Karpas-422 (cell line): ENCODE measurements around the gene CYYR1. TPM values are rescaled to one million over a fixed set of nuclear protein-coding genes. Genes with fewer than 3 reads are reported as not detected.

Source experiments
- DNase-seq: peaks from one replicate; pipeline ENCODE4 v3.0.0-alpha.2; 2015
- H2AFZ ChIP-seq: fragments of 200-600 bp; sonication (generic); 2 replicates; pipeline ENCODE4 v1.6.1; 2014; ENCODE audit warnings: antibody characterized with exemption, low read length, mixed read lengths
- H3K27ac ChIP-seq: fragments of 200-600 bp; sonication (generic); 2 replicates; pipeline ENCODE4 v1.5.1; 2014; ENCODE audit warnings: mild to moderate bottlenecking, low read length, moderate library complexity
- H3K27me3 ChIP-seq: fragments of 200-600 bp; sonication (generic); 2 replicates; pipeline ENCODE4 v1.6.1; 2014; ENCODE audit warnings: low read length, mixed read lengths
- H3K36me3 ChIP-seq: fragments of 200-600 bp; sonication (generic); 2 replicates; pipeline ENCODE4 v1.6.1; 2014; ENCODE audit warnings: low read length, mixed read lengths; ENCODE audit not compliant: insufficient read depth
- H3K4me1 ChIP-seq: fragments of 200-600 bp; sonication (generic); 2 replicates; pipeline ENCODE4 v1.6.1; 2014; ENCODE audit warnings: mild to moderate bottlenecking, low read length, mixed read lengths
- H3K4me2 ChIP-seq: fragments of 200-600 bp; sonication (generic); 2 replicates; pipeline ENCODE4 v1.6.1; 2014; ENCODE audit warnings: low read length, low read depth, mild to moderate bottlenecking; ENCODE audit not compliant: poor library complexity, severe bottlenecking
- H3K4me3 ChIP-seq: fragments of 200-600 bp; sonication (generic); 2 replicates; pipeline ENCODE4 v1.5.1; 2014; ENCODE audit warnings: mild to moderate bottlenecking, antibody characterized with exemption, low read length, mixed read lengths
- H3K79me2 ChIP-seq: fragments of 200-600 bp; sonication (generic); 2 replicates; pipeline ENCODE4 v1.6.1; 2014; ENCODE audit warnings: mild to moderate bottlenecking, low read length, mixed read lengths
- H3K9ac ChIP-seq: fragments of 200-600 bp; sonication (generic); 2 replicates; pipeline ENCODE4 v1.6.0; 2014; ENCODE audit warnings: low read length
- H3K9me2 ChIP-seq: fragments of 200-600 bp; sonication (generic), shearing (Covaris generic); replicated peaks from 2 replicates; pipeline ENCODE4 v1.6.0; 2014; ENCODE audit warnings: mild to moderate bottlenecking, low read length, moderate library complexity; ENCODE audit not compliant: insufficient read depth
- H3K9me3 ChIP-seq: fragments of 300-700, 200-600 bp; sonication (generic); 2 replicates; pipeline ENCODE4 v1.6.1; 2014; ENCODE audit warnings: low read length, mixed read lengths
- H4K20me1 ChIP-seq: fragments of 200-600 bp; sonication (generic); 2 replicates; pipeline ENCODE4 v1.6.1; 2014; ENCODE audit warnings: mild to moderate bottlenecking, antibody characterized with exemption, low read length, low read depth; ENCODE audit not compliant: insufficient read depth
- total RNA-seq: library from RNA; depleted of rRNA; stranded (reverse); fragments of >200 nt; shearing (Covaris generic); gene quantifications from 2 replicates; pipeline ENCODE4 v1.2.3, GENCODE V29; 2014; ENCODE audit warnings: low replicate concordance

The CYYR1 gene
- total RNA-seq, 1 experiment from 2014 or later: not detected

DNA sequence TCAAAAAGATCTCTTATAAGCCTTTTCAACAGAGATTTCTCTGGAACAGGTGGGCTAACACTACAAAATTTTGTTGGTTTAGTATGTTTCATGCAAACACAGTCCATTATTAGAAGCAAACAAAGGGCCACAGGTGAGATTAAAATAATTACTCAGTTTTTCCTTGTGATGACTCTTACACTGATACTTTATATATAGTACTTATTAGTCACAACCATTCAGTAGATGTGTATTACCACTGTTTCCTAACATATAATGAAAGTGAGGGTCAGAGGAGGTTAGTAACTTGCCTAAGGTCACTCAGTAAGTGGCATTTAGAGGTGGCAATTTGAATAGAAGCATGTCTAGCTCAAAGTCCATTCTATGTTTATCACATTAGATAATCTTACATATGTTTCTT, 44.2 kb downstream of the CYYR1 start:
- H2AFZ ChIP-seq: no peak overlapping the region
- no peaks in the 10 kb centered on the region for H3K9me2 ChIP-seq
- H3K4me1 ChIP-seq: no peaks in the 10 kb centered on the region
- no peaks in the 10 kb centered on the region for H4K20me1 ChIP-seq
- no peak for DNase-seq
- H3K9me3 ChIP-seq: peaks cover 32% of the 10 kb centered on the region
- no peak overlapping the region for H3K9ac ChIP-seq
- no peak overlapping the region for H3K4me2 ChIP-seq
- no peaks in the 10 kb centered on the region for H3K79me2 ChIP-seq
- H3K27me3 ChIP-seq: no peaks in the 10 kb centered on the region
- H3K36me3 ChIP-seq: no peaks in the 10 kb centered on the region
- H3K4me3 ChIP-seq: no peak overlapping the region
- no peak overlapping the region for H3K27ac ChIP-seq

DNA sequence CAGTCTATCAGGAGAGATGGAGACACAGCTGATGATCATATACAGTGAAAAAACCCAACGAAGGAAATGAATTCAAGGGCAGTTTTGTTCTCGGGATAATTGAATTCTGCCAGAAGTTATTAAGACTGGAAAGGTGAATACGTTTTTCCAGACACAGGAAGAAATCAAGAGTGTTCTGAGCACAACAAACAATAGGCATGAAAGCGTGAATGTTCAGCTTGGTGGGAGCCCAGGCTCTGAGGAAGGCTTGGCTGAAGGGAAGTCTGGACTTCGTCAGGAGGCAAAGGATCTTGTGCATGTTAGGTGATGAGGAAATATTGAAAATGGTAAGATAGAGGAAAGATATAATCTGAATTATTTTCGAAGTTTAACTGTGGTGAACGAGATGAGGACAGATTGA, 50.4 kb downstream of the CYYR1 start:
- no peak overlapping the region for H3K4me3 ChIP-seq
- no peaks in the 10 kb centered on the region for H3K9me2 ChIP-seq
- H3K4me1 ChIP-seq: no peaks in the 10 kb centered on the region
- no peaks in the 10 kb centered on the region for H3K27me3 ChIP-seq
- DNase-seq: no peak
- H3K36me3 ChIP-seq: no peaks in the 10 kb centered on the region
- H4K20me1 ChIP-seq: no peaks in the 10 kb centered on the region
- no peak overlapping the region for H3K4me2 ChIP-seq
- no peak overlapping the region for H2AFZ ChIP-seq
- H3K79me2 ChIP-seq: no peaks in the 10 kb centered on the region
- H3K27ac ChIP-seq: no peak overlapping the region
- H3K9ac ChIP-seq: no peak overlapping the region
- peaks cover 30% of the 10 kb centered on the region for H3K9me3 ChIP-seq

DNA sequence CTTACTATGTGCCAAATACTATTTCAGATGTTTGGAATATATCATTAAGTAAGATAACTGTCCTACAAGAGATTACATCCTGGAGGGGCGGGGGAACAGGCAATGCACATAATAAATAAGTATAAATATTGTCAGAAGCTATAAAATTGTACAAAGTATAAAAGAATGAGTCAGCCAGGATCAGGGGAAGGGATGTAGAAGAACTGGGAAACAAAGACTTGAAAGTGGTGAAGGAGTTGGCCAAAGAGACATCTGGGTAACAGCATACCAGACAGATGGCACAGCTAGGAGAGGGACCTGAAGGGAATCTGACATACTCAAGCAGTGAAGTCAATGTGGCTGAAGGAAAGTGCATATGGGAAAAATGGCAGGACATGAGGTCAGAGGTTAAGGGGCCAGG, 53.9 kb downstream of the CYYR1 start:
- Histone ChIP-seq H3K4me1 (no peaks in the 10 kb centered on the region), H3K9me2 (no peaks in the 10 kb centered on the region)
- no peak for DNase-seq

DNA sequence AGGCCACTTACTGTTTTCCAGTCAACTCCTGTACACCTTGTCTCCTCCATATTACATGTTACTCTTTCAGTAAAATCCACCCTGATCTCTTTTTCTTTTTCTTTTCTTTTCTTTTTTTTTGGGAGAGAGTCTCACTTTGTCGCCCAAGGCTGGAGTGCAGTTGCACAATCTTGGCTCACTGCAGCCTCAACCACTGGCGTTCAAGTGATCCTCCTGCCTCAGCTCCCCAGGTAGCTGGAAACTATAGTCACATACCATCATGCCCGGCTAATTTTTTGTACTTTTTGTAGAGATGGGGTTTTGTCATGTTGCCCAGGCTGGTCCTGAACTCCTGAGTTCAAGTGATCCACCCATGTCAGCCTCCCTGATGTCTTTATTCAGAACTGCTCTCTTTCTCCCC, 57.8 kb downstream of the CYYR1 start:
- no peak overlapping the region for H2AFZ ChIP-seq
- H3K27me3 ChIP-seq: no peaks in the 10 kb centered on the region
- H3K9ac ChIP-seq: no peak overlapping the region
- H3K27ac ChIP-seq: no peak overlapping the region
- no peak overlapping the region for H3K4me3 ChIP-seq
- peaks cover 24% of the 10 kb centered on the region for H3K9me3 ChIP-seq
- DNase-seq: no peak
- H3K36me3 ChIP-seq: no peaks in the 10 kb centered on the region
- H3K9me2 ChIP-seq: no peaks in the 10 kb centered on the region
- H3K4me2 ChIP-seq: no peak overlapping the region
- no peaks in the 10 kb centered on the region for H3K79me2 ChIP-seq
- H4K20me1 ChIP-seq: no peaks in the 10 kb centered on the region
- H3K4me1 ChIP-seq: no peaks in the 10 kb centered on the region

More for the DNA sequence above, 53.9 kb downstream of the CYYR1 start:
- Histone ChIP-seq H3K27me3 (no peaks in the 10 kb centered on the region), H3K4me3 (no peak overlapping the region), H2AFZ (no peak overlapping the region), H3K9me3 (peaks cover 27% of the 10 kb centered on the region), H4K20me1 (no peaks in the 10 kb centered on the region), H3K27ac (no peak overlapping the region), H3K36me3 (no peaks in the 10 kb centered on the region), H3K4me2 (no peak overlapping the region), H3K79me2 (no peaks in the 10 kb centered on the region), H3K9ac (no peak overlapping the region)

DNA sequence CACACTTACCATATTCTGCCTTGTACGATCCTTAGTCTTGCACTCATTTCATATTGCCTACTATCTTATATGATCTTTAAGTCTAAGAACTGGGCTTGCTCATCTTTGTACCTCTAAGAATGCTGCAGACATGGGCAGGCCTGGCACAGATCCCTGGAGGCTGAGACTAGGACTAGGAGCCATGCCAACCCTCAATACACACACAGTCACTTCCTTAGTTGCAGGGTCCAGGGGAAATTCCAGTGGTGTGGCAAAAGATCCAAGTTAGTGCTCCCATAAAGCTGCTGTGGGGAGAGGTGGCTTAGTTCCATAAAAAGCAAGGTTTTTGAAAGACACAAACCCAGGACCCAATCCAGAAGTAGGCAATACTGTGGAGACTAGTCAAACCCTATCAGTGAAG, 59.9 kb downstream of the CYYR1 start:
- Histone ChIP-seq H3K9ac (no peak overlapping the region), H3K4me2 (no peak overlapping the region), H3K4me3 (no peak overlapping the region), H3K4me1 (no peaks in the 10 kb centered on the region), H3K79me2 (no peaks in the 10 kb centered on the region), H2AFZ (no peak overlapping the region), H3K9me2 (no peaks in the 10 kb centered on the region), H3K36me3 (no peaks in the 10 kb centered on the region), H4K20me1 (no peaks in the 10 kb centered on the region), H3K27ac (no peak overlapping the region), H3K9me3 (peaks cover 25% of the 10 kb centered on the region), H3K27me3 (no peaks in the 10 kb centered on the region)
- no peak for DNase-seq

DNA sequence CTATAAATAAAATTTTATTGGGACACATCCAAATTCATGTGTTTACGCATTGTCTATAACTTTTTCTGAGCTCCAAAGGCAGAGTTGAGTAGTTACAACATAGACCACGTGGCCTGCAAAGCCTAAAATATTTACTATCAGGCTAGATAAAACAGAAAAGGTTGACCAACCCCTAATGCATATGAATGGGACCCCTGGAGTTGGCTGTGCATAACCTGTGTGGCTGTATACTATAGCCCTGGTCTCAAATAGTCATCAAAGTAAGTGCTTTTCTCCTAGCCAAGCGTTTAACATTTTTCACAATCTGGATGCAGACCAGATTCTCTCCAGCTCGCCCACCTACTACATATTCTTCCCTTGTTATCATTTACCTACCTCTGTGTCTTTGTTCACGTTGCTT, 60.4 kb downstream of the CYYR1 start:
- Histone ChIP-seq H3K4me2 (no peak overlapping the region), H3K9me2 (no peaks in the 10 kb centered on the region), H3K4me3 (no peak overlapping the region), H3K9me3 (peaks cover 26% of the 10 kb centered on the region), H3K36me3 (no peaks in the 10 kb centered on the region), H3K4me1 (no peaks in the 10 kb centered on the region), H4K20me1 (no peaks in the 10 kb centered on the region), H3K79me2 (no peaks in the 10 kb centered on the region), H2AFZ (no peak overlapping the region), H3K9ac (no peak overlapping the region), H3K27ac (no peak overlapping the region), H3K27me3 (no peaks in the 10 kb centered on the region)
- DNase-seq: no peak

DNA sequence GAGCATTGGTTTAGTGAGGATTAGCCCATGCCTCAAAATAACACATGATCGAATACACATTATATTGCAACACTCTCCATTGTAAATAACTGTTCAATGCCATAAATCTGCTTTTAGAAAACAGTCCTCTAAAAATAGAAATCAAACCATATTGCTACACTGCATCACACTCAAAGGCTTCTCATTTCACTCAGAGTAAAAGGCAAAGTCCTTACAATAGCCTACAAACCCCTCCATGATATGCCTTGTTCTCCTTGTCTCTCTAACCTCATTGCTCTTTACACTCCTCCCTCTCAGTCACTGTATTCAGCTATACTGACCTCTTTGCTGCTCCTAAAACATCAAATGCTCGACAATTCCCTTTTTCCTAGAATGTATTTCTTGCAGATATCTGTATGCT, 64.2 kb downstream of the CYYR1 start:
- H3K4me1 ChIP-seq: no peaks in the 10 kb centered on the region
- H3K79me2 ChIP-seq: no peaks in the 10 kb centered on the region
- no peak overlapping the region for H3K4me2 ChIP-seq

DNA sequence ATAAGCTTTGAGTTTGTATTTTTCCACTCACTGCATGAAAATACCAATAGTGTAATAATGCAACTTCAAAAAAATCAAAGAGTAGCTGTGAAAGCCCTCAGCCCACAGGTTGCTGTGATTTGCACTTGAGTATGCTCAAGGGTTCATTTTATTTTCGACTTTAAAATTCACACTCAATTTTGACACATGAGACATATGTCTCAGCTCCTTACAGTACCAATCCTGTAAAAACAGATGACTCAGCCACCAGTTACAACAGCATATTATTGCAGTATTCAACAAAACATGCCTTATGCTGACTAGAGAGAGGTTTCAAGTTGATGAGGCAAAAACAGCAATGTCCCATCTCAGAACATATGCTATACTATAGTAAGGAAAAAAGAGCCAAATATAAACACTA, 66.1 kb downstream of the CYYR1 start:
- Histone ChIP-seq H3K9me3 (peaks cover 36% of the 10 kb centered on the region), H3K36me3 (no peaks in the 10 kb centered on the region)

More for the DNA sequence above, 64.2 kb downstream of the CYYR1 start:
- Histone ChIP-seq H2AFZ (no peak overlapping the region), H3K27ac (no peak overlapping the region), H3K36me3 (no peaks in the 10 kb centered on the region), H3K9ac (no peak overlapping the region), H4K20me1 (no peaks in the 10 kb centered on the region), H3K27me3 (no peaks in the 10 kb centered on the region), H3K9me3 (peaks cover 34% of the 10 kb centered on the region), H3K9me2 (no peaks in the 10 kb centered on the region), H3K4me3 (no peak overlapping the region)
- no peak for DNase-seq

DNA sequence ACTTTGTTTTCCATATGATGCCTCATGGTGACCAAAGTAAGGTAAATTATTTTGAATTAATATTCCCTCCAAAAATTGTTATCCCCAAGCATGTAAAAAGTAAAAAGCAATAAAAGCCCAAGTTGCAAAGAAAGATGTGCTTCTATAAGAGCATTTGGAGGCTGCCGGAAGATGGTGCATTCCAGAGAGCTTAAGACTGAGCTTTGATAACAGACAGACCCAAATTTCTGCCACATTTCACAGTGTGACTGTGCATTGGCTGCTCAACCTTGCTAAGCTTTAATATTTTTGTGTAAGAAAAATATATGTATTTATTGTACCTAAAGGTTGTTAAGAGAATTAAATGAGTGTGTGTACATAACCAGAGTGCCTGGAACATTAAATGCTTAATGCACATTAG, 67.9 kb downstream of the CYYR1 start:
- no peaks in the 10 kb centered on the region for H4K20me1 ChIP-seq
- H3K4me3 ChIP-seq: no peak overlapping the region
- DNase-seq: no peak
- H3K9me3 ChIP-seq: peaks cover 31% of the 10 kb centered on the region
- no peaks in the 10 kb centered on the region for H3K9me2 ChIP-seq
- H3K9ac ChIP-seq: no peak overlapping the region
- H3K27ac ChIP-seq: no peak overlapping the region
- no peaks in the 10 kb centered on the region for H3K27me3 ChIP-seq
- no peaks in the 10 kb centered on the region for H3K79me2 ChIP-seq
- H3K4me1 ChIP-seq: no peaks in the 10 kb centered on the region
- no peak overlapping the region for H2AFZ ChIP-seq
- no peaks in the 10 kb centered on the region for H3K36me3 ChIP-seq
- no peak overlapping the region for H3K4me2 ChIP-seq

More for the DNA sequence above, 66.1 kb downstream of the CYYR1 start:
- no peak overlapping the region for H3K9ac ChIP-seq
- no peaks in the 10 kb centered on the region for H3K4me1 ChIP-seq
- no peaks in the 10 kb centered on the region for H4K20me1 ChIP-seq
- no peak overlapping the region for H3K27ac ChIP-seq
- no peaks in the 10 kb centered on the region for H3K9me2 ChIP-seq
- H3K4me2 ChIP-seq: no peak overlapping the region
- DNase-seq: no peak
- no peak overlapping the region for H3K4me3 ChIP-seq
- H3K27me3 ChIP-seq: no peaks in the 10 kb centered on the region
- no peak overlapping the region for H2AFZ ChIP-seq
- no peaks in the 10 kb centered on the region for H3K79me2 ChIP-seq
